ENCODE data around the gene COL11A2.
"Not testable (repeated sequence)": the region's sequence is repeated elsewhere in the genome, so short reads cannot be mapped to it uniquely, and the experiment has no call there.

COL11A2 gene

DNA sequence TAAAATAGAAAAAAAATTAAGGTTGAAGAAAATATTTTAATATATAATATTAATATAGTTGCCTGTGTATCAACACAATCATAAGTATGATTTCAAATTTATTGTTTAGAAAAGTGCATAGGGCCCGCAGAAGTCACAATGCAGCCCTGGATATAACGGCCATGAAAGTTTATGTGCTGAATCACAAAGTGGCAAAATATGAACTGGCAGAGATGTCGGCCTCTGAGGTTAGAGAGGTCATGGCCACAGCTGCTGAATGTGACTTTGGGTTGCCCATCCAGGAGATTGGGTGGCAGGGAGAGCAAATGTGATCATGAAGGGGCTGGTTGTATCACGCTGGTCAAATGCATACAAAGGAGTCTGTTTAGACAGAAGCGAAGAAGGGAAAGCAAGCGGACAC lies 35.7 kb downstream of the COL11A2 start:
- no peak for DNase-seq (ENCODE audit: low read depth)

- DNase-seq (ENCODE audit: low read depth), result no peak
Measured at GRCh38 chr6:33154349-33154748, 37.9 kb downstream of the COL11A2 start.

DNA sequence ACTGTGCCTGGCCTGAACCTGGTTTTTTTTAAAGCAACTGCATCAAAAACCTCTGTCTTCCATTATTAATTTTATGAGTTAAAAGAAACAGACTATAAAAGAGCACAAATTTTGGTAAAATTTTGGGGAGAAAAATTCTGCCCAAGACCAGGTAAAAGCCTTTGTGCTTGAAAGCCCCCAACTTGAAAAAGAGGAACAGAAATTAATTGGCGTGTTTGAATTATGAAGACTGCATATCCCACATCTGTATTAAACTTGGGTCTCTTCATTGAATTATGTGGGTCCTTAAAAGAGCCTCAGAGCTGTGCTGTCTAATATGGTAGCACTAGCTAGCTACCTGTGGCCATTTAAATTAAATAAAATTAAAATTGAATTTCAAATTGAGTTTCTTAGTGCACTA lies 41.2 kb downstream of the COL11A2 start:
- DNase-seq (ENCODE audit: low read depth), result no peak

DNA sequence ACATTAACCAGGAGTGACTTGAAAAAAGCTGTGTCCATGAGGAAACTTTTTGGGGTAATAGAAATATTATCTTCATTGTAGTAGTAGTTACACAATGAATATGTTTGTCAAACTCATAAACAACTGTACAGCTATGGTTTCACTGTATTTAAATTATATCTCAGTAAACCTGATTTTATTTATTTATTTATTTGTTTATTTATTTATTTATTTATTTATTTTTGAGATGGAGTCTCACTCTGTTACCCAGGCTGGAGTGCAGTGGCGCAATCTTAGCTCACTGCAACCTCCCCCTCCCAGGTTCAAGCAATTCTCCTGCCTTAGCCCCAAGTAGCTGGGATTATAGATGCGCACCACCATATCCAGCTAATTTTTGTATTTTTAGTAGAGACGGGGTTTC lies 41.7 kb downstream of the COL11A2 start:
- not testable (repeated sequence) for DNase-seq (ENCODE audit: low read depth)

DNA sequence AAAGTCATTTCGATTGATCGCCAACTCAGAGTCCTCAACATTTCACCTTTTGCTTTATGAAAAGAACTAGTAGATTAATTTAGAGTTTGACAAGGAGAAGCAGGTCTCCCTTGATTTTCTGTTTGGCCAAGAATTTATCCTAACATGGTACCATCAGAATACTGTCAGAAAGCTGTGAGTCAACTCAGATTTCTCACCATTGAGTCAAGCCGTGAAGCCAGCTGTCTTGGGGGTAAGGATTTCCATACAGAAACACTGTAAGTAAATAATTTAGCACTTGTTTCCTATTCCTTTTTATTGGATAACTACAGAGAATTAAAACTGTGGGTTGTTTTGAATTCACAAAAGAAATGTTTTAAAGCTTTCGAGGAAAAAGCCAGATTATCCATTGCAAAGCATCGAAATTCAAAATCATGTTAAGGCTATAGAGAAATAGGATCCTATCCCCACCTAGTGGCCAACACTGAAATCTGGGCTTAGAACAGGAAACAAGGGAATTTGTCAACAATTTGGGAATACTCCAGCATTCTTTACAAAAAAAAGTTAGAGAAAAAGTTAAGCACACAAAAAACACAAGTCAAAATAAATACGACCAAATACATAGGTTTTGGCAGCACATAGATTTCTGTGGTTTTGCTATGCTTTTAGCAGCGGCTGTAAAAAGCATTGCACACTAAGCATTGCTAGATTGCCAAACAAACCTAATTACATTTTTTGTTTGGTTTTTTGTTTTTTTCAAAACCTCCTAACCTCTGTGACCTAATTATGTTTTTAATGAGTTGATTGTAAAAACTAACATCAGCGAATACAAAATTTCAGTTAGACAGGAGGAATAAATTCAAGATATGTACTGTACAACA lies 44.2 kb downstream of the COL11A2 start:
- no peak for DNase-seq (ENCODE audit: low read depth)

GRCh38 chr6:33144373-33144772 lies 47.9 kb downstream of the COL11A2 start:
- no peak for DNase-seq (ENCODE audit: low read depth)

- DNase-seq (ENCODE audit: low read depth), result no peak
Measured at GRCh38 chr6:33143113-33143770, 49.0 kb downstream of the COL11A2 start.

DNA sequence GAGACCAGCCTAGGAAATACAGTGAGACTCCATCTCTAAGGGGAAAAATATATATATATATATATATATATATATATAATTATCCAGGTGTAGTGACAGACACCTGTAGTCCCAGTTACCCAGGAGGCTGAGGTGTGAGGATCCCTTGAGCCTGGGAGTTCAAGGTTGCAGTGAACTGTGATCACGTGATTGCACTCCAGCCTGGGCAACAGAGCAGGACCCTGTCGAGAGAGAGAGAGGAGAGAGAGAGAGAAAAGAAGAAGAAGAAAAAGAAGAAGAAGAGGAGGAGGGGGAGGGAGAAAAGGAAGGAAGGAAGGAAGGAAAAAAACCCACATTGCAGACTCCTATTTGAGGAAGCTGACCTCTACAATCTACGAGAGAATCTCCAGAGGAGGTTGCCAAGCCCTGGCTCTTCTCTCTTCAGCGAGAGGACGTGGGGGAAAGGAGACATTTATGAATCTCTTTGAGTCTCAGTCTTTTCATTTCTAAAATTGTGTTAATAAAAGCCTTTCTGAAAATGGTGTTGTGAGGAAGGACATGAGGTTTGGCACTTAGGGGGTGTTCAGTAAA lies 49.7 kb downstream of the COL11A2 start:
- DNase-seq (ENCODE audit: low read depth), result no peak

DNA sequence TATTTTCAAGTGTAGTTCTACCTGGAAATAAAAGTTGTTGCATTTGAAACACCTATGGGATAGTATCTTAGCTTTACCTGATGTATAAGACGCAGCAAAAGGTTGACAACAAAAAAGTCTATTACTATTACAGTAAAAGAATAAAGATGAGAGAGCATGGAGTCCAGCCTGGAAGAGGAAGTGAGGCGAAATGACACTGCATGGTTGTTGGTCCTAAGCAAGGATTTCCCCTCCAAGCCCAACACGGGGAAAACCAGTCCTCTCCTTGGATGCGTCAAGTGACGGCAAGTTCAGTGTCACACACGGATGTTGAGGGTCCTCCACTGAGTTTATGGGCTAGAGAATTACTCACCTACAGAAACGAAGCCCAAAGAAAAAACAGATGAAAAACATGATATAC lies 51.7 kb downstream of the COL11A2 start:
- DNase-seq (ENCODE audit: low read depth), result no peak

DNA sequence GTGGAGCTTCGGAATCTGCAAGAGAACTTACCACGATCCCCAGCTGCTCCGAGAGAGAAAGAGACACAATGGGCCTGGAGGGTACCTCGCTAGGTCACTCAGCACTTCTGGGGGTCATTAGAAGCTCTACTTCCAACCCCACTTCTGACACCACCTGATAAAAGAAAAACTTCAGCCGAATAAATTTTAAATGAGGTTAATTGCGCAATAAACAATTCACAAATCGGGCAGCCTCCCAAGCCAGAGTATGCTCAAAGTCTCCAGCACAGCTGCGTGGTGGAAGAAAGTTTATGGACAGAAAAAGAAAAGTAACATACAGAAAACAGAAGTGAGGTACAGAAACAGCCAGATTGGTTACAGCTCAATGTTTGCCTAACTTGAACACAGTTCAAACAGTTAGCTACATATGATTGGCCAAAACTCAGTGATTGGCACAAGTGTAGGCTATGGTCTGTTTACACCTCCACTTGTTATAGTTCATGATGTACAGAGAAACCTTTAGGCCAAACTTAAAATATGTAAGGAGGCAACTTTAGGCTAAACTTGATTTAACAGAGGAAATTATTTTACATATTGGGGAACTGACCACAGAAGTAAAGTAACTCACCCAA lies 52.6 kb downstream of the COL11A2 start:
- no peak for DNase-seq (ENCODE audit: low read depth)

GRCh38 chr6:33136310-33136900 lies 55.9 kb downstream of the COL11A2 start:
- DNase-seq (ENCODE audit: low read depth), result no peak

GRCh38 chr6:33132081-33132524 lies 60.2 kb downstream of the COL11A2 start:
- DNase-seq (ENCODE audit: low read depth), result no peak

DNA sequence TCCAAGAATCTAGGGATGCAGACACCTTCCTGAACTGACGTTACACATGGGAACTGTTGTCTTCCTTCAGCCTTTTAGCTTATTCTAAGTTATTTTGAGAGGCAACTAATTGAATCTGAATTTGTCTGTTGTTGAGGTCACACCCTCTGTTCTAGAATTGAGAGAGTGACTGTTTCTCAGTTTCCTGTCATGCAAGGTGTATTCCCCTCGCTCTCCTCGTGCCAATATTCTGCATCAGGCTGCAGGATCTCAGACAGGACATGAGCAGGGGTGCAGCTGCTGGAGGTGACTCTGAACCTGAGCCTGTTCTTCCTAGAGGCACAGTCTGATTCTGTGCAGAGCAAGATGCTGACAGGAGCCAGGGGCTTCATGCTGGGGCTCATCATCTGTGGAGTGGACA lies 63.9 kb downstream of the COL11A2 start:
- no peak for DNase-seq (ENCODE audit: low read depth)

- DNase-seq (ENCODE audit: low read depth), result peak; percentile 56
Measured at GRCh38 chr6:33126101-33126714, 66.1 kb downstream of the COL11A2 start.

- no peak for DNase-seq (ENCODE audit: low read depth)
Measured at GRCh38 chr6:33124947-33125346, 67.3 kb downstream of the COL11A2 start.

DNA sequence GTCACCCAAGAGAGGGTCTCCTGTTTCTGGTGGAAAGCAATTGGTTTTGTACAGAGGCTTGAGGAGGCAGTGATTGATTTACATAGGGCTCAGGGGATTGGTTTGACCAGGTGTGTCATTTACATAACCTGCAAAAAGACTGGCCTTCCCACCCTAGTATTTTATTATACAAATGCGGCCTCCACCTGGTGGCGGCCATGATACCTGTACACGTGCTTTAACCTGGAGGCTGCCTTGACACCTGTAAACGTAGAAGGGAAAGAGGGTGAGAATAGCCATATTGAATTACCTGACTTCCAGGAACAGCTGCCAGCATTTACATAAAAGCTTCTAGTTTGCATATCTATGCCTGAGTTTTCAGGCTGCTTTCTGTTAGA lies 67.8 kb downstream of the COL11A2 start:
- DNase-seq (ENCODE audit: low read depth), result no peak

DNA sequence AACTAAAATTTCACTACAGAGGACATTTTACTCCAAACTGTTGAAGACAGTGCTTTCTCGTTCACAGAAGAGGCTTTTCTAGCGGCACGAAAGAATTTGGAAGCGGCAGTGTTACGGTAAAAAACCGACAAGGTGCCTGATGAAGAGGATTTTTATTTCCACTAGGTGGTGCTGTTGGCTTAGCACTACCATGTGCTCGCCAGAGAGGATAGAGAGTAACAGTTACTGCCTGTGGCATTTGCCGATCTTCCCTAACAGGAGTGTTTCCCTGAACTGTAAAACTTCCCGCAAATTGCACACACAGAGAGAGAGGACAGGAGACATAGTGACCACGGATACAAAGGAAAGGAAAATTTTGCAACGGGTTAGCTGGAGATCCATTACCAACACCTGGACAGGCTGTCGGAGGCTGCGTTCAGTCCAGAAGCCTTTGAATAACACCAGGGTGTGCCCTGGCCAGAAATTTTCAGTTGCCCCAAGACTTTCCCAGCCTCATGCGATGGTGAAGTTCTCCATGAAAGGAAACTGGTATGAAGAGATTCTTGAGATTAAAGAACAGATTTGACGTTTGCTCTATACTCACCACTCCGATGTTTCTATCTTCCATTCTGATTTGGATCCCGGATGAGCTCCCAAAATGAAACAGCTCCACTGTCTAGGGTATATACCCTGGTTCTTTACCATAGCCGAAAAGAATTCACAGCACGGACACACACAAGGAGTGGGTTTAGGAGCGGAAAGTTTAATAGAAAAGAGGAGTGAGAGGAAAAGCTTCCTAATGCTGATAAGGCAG lies 68.3 kb downstream of the COL11A2 start:
- DNase-seq (ENCODE audit: low read depth), result no peak

DNA sequence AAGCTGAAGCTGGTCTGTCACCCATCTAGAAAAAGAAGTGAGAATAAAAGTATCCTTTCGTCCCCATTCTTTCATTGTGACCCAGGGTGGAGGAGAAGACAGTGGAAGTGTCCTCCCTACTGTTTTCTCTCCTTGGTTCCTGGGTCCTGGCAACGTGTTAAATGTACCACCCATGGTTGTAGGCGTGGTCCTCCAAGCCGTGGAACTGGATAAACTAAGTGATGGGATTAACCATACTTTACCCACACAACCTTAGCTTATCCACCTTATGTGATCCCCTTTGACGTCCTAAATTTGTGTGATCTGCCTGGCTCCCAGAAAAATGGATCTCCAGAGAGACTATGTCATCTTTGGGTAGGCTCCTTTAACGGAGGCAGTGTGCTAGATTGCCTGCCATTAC lies 69.1 kb downstream of the COL11A2 start:
- DNase-seq (ENCODE audit: low read depth), result no peak

DNA sequence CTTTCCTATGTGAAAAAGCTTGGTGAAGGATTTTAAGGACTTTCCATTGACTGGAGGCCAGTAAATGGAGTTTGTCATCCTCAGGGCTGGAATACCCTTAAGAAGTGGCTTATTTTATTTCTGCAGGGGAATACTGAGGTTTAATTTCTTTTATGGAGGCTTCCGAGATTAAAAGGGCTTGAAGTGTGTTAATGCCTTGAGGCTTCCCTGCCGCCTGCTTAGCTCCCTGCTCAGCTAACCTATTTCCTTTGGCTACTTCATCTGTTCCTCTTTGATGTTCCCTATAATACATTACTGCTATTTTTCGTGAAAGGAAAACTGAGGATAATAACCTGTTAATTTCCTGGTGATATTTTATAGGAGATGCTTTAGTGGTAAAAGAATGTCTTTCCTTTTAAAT lies 72.3 kb downstream of the COL11A2 start:
- DNase-seq (ENCODE audit: low read depth), result no peak

DNA sequence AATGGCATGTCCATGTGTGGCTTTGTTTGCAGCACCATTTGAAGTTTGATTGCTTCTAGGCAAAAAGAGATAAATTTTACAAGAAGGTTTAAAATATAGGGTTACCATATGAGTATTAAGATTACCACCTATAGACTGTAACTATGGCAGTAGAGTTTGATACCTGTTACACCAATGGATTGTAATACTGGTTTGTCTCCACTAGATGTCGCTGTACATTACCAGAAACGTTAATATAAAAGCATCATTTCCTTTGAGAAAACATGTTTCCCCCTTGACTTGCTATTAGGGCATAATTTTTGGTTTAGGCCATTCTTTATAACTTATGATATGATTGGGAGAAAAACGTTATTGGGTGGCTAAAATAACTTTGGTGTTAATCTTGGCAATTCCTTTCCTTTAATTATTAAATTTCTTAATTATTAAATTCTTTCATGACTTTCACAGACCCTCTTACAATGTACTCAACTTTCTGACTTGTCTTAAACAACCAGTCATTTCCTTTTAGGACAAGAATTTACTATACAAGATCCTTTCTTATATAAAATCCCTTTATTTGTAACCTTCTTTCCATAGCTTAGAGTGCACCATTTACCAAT lies 73.6 kb downstream of the COL11A2 start:
- no peak for DNase-seq (ENCODE audit: low read depth)

- DNase-seq (ENCODE audit: low read depth), result no peak
Measured at GRCh38 chr6:33117811-33118277, 74.4 kb downstream of the COL11A2 start.
